ENCODE data around the gene FHIT. TPM values are rescaled to one million over a fixed set of nuclear protein-coding genes. Genes with fewer than 3 reads are reported as not detected.

FHIT gene
- total RNA-seq, 1 experiment from 2014 or later = 3.6 TPM

DNA sequence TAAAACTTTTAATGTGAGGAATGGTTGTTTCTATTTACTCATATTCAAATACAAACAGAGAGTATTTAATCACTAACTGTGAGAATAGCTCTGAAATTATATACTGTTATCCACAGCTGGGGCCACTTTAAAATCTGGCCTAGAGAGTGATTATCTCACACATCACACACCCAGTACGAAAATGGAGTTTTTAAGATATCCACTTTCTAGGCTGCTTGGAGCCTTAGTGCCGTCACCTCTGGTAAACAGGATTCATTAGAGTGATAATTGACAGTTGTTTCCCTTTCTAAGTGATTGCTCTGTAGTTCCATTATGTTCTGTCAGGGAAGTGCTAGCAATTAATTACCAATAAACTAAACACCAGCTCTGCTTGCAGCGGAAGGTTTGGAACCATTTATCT, 942.4 kb downstream of the FHIT start:
- TF ChIP-seq EZH2 (IDR thresholded peaks at IDR 0.05; ENCODE audit: low read length, unreplicated experiment) = no peak
- TF ChIP-seq, protein P1, sequence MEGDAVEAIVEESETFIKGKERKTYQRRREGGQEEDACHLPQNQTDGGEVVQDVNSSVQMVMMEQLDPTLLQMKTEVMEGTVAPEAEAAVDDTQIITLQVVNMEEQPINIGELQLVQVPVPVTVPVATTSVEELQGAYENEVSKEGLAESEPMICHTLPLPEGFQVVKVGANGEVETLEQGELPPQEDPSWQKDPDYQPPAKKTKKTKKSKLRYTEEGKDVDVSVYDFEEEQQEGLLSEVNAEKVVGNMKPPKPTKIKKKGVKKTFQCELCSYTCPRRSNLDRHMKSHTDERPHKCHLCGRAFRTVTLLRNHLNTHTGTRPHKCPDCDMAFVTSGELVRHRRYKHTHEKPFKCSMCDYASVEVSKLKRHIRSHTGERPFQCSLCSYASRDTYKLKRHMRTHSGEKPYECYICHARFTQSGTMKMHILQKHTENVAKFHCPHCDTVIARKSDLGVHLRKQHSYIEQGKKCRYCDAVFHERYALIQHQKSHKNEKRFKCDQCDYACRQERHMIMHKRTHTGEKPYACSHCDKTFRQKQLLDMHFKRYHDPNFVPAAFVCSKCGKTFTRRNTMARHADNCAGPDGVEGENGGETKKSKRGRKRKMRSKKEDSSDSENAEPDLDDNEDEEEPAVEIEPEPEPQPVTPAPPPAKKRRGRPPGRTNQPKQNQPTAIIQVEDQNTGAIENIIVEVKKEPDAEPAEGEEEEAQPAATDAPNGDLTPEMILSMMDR (conservative IDR thresholded peaks at IDR 0.05; ENCODE audit: low read depth, low read length) = no peak
- no peak for TF ChIP-seq EZH2phosphoT487 (IDR thresholded peaks at IDR 0.05; ENCODE audit: borderline replicate concordance, low read length)
- Histone ChIP-seq H3K27ac (ENCODE audit: low read length) (no peak overlapping the region), H3K9me2 (replicated peaks; ENCODE audit: low read length) (no peaks in the 10 kb centered on the region), H3K9me3 (ENCODE audit: low read length) (no peaks in the 10 kb centered on the region), H3K4me1 (ENCODE audit: insufficient read depth, low read length) (no peaks in the 10 kb centered on the region), H3K27me3 (ENCODE audit: low read length) (no peaks in the 10 kb centered on the region), H3F3A (ENCODE audit: low read length, unreplicated experiment) (no peaks in the 10 kb centered on the region), H4K20me1 (ENCODE audit: low read length) (no peaks in the 10 kb centered on the region), H3K4me3 (ENCODE audit: low read length) (no peak overlapping the region), H2AFZ (ENCODE audit: low read length) (no peak overlapping the region), H3K36me3 (ENCODE audit: low read depth, low read length) (no peaks in the 10 kb centered on the region), H3K4me2 (ENCODE audit: low read length) (no peak overlapping the region), H3K79me2 (ENCODE audit: low read length) (no peaks in the 10 kb centered on the region), H3K9ac (ENCODE audit: low read length) (no peak overlapping the region)
- DNase-seq (no peak), ATAC-seq (no peak)
- ChIA-PET POLR2A (ENCODE audit: unreplicated experiment) (no interaction called here), CTCF (no interaction called here)
- BruUV-seq (replicated peaks) = no TSS peak
- intact Hi-C loops (cut with micrococcal nuclease) = no loop called here

DNA sequence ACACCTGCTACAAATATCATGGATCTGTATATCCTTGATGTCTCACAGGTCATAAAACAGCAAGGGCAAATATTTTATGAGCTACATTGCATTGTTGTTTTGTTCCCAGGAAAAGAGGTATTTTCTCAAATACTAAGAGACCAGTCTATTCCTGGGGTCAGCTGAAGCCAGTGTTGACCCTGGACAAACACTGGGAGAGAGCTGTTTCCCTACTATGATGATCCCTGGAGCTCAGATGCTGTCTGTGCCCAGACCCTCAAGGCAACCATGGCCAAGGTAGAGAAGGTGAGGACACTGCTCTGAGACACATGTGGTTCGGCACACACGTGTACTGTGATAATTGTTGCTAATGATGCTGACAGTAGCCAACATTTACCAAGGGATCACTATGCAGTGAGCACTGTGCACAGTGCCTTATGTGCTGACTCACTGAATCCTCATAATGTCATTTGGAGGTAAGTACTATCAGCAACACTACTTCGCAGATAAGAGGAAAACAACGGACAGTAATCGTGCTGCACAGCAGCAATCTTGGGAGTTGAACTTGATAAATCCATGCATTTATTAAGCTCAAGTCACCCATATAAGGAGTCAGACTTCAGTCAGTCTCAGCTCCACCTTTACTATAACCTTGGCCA, 943.6 kb downstream of the FHIT start:
- ChIA-PET CTCF (no interaction called here), POLR2A (ENCODE audit: unreplicated experiment) (no interaction called here)
- H2AFZ ChIP-seq (ENCODE audit: low read length) = no peak overlapping the region
- peak; percentile 24; the same call in 1 of the 2 replicates for ATAC-seq
- no peaks in the 10 kb centered on the region for H3K9me2 ChIP-seq (replicated peaks; ENCODE audit: low read length)
- no peaks in the 10 kb centered on the region for H3K4me1 ChIP-seq (ENCODE audit: insufficient read depth, low read length)
- H3K36me3 ChIP-seq (ENCODE audit: low read depth, low read length) = no peaks in the 10 kb centered on the region
- H4K20me1 ChIP-seq (ENCODE audit: low read length) = no peaks in the 10 kb centered on the region
- no peak overlapping the region for H3K4me2 ChIP-seq (ENCODE audit: low read length)
- 0 out of 2 replicates have a peak, but pooled peaks cover 3% of the 10 kb centered on the region for H3K27me3 ChIP-seq (ENCODE audit: low read length)
- no peak overlapping the region for H3K9ac ChIP-seq (ENCODE audit: low read length)
- H3K4me3 ChIP-seq (ENCODE audit: low read length) = no peak overlapping the region
- no peaks in the 10 kb centered on the region for H3F3A ChIP-seq (ENCODE audit: low read length, unreplicated experiment)
- TF ChIP-seq, protein P1 (conservative IDR thresholded peaks at IDR 0.05; ENCODE audit: low read depth, low read length) = no peak
- TF ChIP-seq EZH2 (IDR thresholded peaks at IDR 0.05; ENCODE audit: low read length, unreplicated experiment) (no peak), EZH2phosphoT487 (IDR thresholded peaks at IDR 0.05; ENCODE audit: borderline replicate concordance, low read length) (no peak)
- BruUV-seq (replicated peaks) = no TSS peak
- DNase-seq = no peak
- H3K9me3 ChIP-seq (ENCODE audit: low read length) = no peaks in the 10 kb centered on the region
- H3K79me2 ChIP-seq (ENCODE audit: low read length) = no peaks in the 10 kb centered on the region
- intact Hi-C loops (cut with micrococcal nuclease) = no loop called here
- H3K27ac ChIP-seq (ENCODE audit: low read length) = no peak overlapping the region

GRCh38 chr3:60304112-60304511, 947.1 kb downstream of the FHIT start:
- ATAC-seq (no peak), DNase-seq (no peak)
- Histone ChIP-seq H3K27ac (ENCODE audit: low read length) (no peak overlapping the region), H3K4me3 (ENCODE audit: low read length) (no peak overlapping the region), H3K27me3 (ENCODE audit: low read length) (0 out of 2 replicates have a peak, but pooled peaks cover 3% of the 10 kb centered on the region), H3K4me2 (ENCODE audit: low read length) (no peak overlapping the region), H3K9me3 (ENCODE audit: low read length) (no peaks in the 10 kb centered on the region), H3F3A (ENCODE audit: low read length, unreplicated experiment) (no peaks in the 10 kb centered on the region), H3K79me2 (ENCODE audit: low read length) (no peaks in the 10 kb centered on the region), H3K9ac (ENCODE audit: low read length) (no peak overlapping the region), H2AFZ (ENCODE audit: low read length) (no peak overlapping the region), H3K9me2 (replicated peaks; ENCODE audit: low read length) (no peaks in the 10 kb centered on the region), H3K4me1 (ENCODE audit: insufficient read depth, low read length) (no peaks in the 10 kb centered on the region), H3K36me3 (ENCODE audit: low read depth, low read length) (no peaks in the 10 kb centered on the region), H4K20me1 (ENCODE audit: low read length) (no peaks in the 10 kb centered on the region)
- TF ChIP-seq EZH2phosphoT487 (IDR thresholded peaks at IDR 0.05; ENCODE audit: borderline replicate concordance, low read length) (no peak), EZH2 (IDR thresholded peaks at IDR 0.05; ENCODE audit: low read length, unreplicated experiment) (no peak)
- TF ChIP-seq, protein P1 (conservative IDR thresholded peaks at IDR 0.05; ENCODE audit: low read depth, low read length) = no peak
- no TSS peak for BruUV-seq (replicated peaks)
- intact Hi-C loops (cut with micrococcal nuclease) = no loop called here
- ChIA-PET CTCF (no interaction called here), POLR2A (ENCODE audit: unreplicated experiment) (no interaction called here)

All from PC-3 (cell line).